Measurements from ENCODE around the gene ITPK1. TPM values are rescaled to one million over a fixed set of nuclear protein-coding genes. Genes with fewer than 3 reads are reported as not detected.

The ITPK1 gene
- total RNA-seq, 2 donors from 2014 or later: 53.8 to 85.0 TPM

DNA sequence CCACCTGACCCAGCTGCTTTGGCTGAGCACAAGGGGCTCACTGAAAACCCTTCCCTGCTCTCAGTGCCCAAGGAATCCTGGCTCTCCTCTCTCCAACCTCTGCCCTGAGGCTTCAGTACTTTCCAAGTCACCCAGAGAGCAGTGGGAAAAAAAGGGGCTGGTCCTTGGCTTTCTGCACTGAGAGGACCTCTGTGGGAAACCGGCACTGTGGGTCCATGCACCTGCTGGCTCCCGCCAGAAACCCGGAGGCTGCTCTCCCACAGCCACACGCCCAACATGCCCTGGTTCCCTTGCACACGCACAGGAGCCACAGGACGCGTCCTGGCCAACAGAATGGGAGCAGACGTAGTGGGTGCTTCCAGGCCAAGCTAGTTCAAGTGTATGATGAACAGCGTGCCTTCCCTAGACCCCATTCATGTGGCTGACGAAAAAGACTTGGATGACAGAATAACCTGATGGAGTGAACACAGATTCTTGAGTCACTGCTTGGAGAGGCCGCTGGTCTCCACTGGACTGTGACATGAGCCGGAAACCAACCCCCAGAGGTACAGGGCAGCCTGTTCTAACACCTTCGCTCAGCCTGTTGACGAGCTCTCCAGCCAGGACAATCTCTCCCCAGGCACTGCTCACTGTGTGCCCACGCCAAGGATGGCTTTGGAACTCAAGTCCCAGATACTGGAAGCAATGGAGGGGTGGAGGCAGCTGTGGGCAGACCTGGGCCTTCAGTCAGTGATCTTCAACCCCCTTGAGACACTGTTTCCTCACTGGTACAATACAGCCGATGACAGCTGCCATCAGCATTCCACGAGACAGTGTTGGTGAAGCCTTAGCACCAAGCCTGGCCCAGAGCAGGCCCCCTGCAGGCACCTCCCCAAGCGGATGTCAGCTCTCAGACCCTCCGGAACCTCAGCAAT lies 87.7 kb downstream of the ITPK1 start:
- ATAC-seq (ENCODE audit: insufficient number of reproducible peaks, low FRiP score, low read depth): no peak

GRCh38 chr14:93026339-93026738 lies 89.4 kb downstream of the ITPK1 start:
- Histone ChIP-seq H3K9me3 (no peaks in the 10 kb centered on the region), H3K4me1 (ENCODE audit: control insufficient read depth in 1 of 2, low read depth in 2 of 2) (no peaks in the 10 kb centered on the region), H3K4me3 (no peak overlapping the region), H3K27ac (no peak overlapping the region), H3K27me3 (replicated peaks; ENCODE audit: insufficient read depth) (no peaks in the 10 kb centered on the region), H3K36me3 (no peaks in the 10 kb centered on the region)
- TF ChIP-seq CTCF (IDR thresholded peaks at IDR 0.05): no peak
- DNase-seq (ENCODE audit: low spot score) (no peak), ATAC-seq (ENCODE audit: insufficient number of reproducible peaks, low FRiP score, low read depth) (no peak)

More for the DNA sequence above, 87.7 kb downstream of the ITPK1 start:
- no peak overlapping the region for H3K4me3 ChIP-seq
- H3K27ac ChIP-seq: no peak overlapping the region
- no peak for TF ChIP-seq CTCF (IDR thresholded peaks at IDR 0.05)
- no peaks in the 10 kb centered on the region for H3K9me3 ChIP-seq
- peaks cover 0 to 6% of the 10 kb centered on the region in 2 donors for H3K4me1 ChIP-seq (ENCODE audit: control insufficient read depth in 1 of 2, low read depth in 2 of 2)
- H3K36me3 ChIP-seq: no peaks in the 10 kb centered on the region
- no peaks in the 10 kb centered on the region for H3K27me3 ChIP-seq (replicated peaks; ENCODE audit: insufficient read depth)
- DNase-seq (ENCODE audit: low spot score): no peak

DNA sequence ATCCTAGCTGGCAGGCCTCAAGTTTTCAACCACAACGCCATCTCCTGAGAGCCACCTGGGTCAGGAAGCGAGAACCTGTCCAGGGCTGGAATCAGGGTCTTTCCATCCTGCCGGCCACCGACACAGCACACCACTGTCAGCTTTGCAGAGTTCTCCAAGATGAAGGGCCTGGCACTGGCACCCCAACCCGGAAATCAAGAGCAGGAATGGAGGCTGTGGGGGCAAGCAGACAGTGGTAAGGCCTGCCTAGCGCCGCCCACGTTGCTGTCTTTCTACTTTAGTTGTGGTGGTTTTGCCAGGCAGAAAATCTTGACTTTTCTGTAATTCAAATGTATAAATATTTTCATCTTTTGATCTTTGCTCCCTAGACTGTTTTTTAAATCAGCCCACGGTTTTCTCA lies 90.7 kb downstream of the ITPK1 start:
- TF ChIP-seq CTCF (IDR thresholded peaks at IDR 0.05): no peak
- H3K27me3 ChIP-seq (replicated peaks; ENCODE audit: insufficient read depth): no peaks in the 10 kb centered on the region
- no peaks in the 10 kb centered on the region for H3K4me1 ChIP-seq (ENCODE audit: control insufficient read depth in 1 of 2, low read depth in 2 of 2)

DNA sequence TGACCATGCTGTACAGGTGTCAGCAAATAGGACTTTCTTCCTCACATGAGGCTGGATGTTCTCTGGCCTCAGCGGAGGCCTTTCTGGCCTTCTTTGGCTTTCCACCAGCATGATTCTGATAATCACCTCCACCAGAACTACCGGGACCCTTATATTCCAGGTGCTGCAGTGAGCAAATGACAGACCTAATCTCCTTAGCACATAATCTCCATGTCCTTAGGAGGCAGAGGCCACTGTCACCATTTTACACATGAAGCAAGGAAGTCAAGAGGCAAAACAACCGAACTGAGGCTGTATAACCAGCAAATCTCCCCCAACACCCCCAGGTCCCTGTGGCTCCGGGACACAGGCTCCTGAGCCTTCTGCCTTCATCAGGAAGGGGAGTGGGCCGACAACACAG lies 91.2 kb downstream of the ITPK1 start:
- H3K4me1 ChIP-seq (ENCODE audit: control insufficient read depth in 1 of 2, low read depth in 2 of 2): peaks cover 0 to 4% of the 10 kb centered on the region in 2 donors

More for the DNA sequence above, 90.7 kb downstream of the ITPK1 start:
- no peaks in the 10 kb centered on the region for H3K36me3 ChIP-seq
- no peak for DNase-seq (ENCODE audit: low spot score)
- H3K9me3 ChIP-seq: no peaks in the 10 kb centered on the region
- no peak overlapping the region for H3K4me3 ChIP-seq
- no peak for ATAC-seq (ENCODE audit: insufficient number of reproducible peaks, low FRiP score, low read depth)
- H3K27ac ChIP-seq: no peak overlapping the region

More for the DNA sequence above, 91.2 kb downstream of the ITPK1 start:
- Histone ChIP-seq H3K36me3 (no peaks in the 10 kb centered on the region), H3K27ac (no peak overlapping the region), H3K9me3 (no peaks in the 10 kb centered on the region), H3K27me3 (replicated peaks; ENCODE audit: insufficient read depth) (no peaks in the 10 kb centered on the region), H3K4me3 (no peak overlapping the region)
- DNase-seq (ENCODE audit: low spot score) (no peak), ATAC-seq (ENCODE audit: insufficient number of reproducible peaks, low FRiP score, low read depth) (no peak)
- no peak for TF ChIP-seq CTCF (IDR thresholded peaks at IDR 0.05)
